ENCODE measurements around the gene ARSK. TPM values are rescaled to one million over a fixed set of nuclear protein-coding genes. Genes with fewer than 3 reads are reported as not detected.

ARSK gene
- total and polyA plus RNA-seq, 10 of the 15 experiments (the other 5 are each of a cell fraction or from before 2014, with no cell fraction given): 1.6 to 9.5 (median 5.8) TPM

DNA sequence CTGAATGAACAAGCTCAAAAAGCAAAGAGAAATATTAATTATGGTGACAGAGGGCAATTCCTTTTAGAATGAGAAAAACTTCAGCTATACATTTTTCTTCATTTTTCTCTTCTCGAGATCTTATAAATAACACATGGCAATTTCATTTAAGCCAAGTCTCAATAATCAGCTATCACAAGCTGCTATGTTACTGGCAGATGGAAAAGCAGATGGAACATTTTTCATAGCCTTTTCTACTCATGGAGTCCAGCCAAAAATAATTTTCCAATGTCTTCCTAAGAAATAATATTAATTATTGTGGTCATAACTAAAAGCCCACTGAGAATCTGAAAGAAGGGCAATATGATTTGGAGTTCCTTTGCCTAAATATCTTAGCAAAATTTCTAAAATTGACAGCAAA, 35.8 kb upstream of the ARSK start:
- DNase-seq (ENCODE audit: low read depth, low spot score) (no peak), ATAC-seq (no peak), FAIRE-seq (no peak)
- TF ChIP-seq RAD51 (IDR thresholded peaks at IDR 0.05) (no peak), TCF3 (IDR thresholded peaks at IDR 0.05; ENCODE audit: borderline replicate concordance, insufficient read depth, low read depth, low read length) (no peak), STAT1 (conservative IDR thresholded peaks at IDR 0.05) (no peak), MXI1 (IDR thresholded peaks at IDR 0.05; ENCODE audit: low read depth, low read length) (no peak), KLF5 (IDR thresholded peaks at IDR 0.05; ENCODE audit: partially characterized antibody) (no peak), EZH2 (IDR thresholded peaks at IDR 0.05; ENCODE audit: borderline replicate concordance, control insufficient read depth, low read depth, low read length) (no peak), SP1 (IDR thresholded peaks at IDR 0.05; ENCODE audit: low read depth, low read length) (no peak), NBN (IDR thresholded peaks at IDR 0.05) (no peak), MYC (IDR thresholded peaks at IDR 0.05; ENCODE audit: insufficient read depth, insufficient read length, insufficient replicate concordance, low read length, severe bottlenecking) (no peak), NR2F1 (conservative IDR thresholded peaks at IDR 0.05) (no peak), WRNIP1 (IDR thresholded peaks at IDR 0.05; ENCODE audit: borderline replicate concordance, low read depth, low read length) (no peak), PML (IDR thresholded peaks at IDR 0.05; ENCODE audit: low read length) (no peak)
- TF ChIP-seq, protein P1, sequence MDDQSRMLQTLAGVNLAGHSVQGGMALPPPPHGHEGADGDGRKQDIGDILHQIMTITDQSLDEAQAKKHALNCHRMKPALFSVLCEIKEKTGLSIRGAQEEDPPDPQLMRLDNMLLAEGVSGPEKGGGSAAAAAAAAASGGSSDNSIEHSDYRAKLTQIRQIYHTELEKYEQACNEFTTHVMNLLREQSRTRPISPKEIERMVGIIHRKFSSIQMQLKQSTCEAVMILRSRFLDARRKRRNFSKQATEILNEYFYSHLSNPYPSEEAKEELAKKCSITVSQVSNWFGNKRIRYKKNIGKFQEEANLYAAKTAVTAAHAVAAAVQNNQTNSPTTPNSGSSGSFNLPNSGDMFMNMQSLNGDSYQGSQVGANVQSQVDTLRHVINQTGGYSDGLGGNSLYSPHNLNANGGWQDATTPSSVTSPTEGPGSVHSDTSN (IDR thresholded peaks at IDR 0.05; ENCODE audit: insufficient replicate concordance, low read depth, low read length): no peak
- TF ChIP-seq, protein P2, sequence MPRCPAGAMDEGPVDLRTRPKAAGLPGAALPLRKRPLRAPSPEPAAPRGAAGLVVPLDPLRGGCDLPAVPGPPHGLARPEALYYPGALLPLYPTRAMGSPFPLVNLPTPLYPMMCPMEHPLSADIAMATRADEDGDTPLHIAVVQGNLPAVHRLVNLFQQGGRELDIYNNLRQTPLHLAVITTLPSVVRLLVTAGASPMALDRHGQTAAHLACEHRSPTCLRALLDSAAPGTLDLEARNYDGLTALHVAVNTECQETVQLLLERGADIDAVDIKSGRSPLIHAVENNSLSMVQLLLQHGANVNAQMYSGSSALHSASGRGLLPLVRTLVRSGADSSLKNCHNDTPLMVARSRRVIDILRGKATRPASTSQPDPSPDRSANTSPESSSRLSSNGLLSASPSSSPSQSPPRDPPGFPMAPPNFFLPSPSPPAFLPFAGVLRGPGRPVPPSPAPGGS (IDR thresholded peaks at IDR 0.05; ENCODE audit: borderline replicate concordance, insufficient read depth, low read depth, low read length, poor library complexity, severe bottlenecking): no peak
- Histone ChIP-seq H3K4me3 (no peak overlapping the region), H3K4me1 (ENCODE audit: control insufficient read depth, insufficient read depth, low read length) (no peaks in the 10 kb centered on the region), H3K27ac (ENCODE audit: control insufficient read depth, insufficient read depth) (no peak overlapping the region), H3K9ac (ENCODE audit: control insufficient read depth, insufficient read depth, low read length) (no peak overlapping the region), H3K79me2 (ENCODE audit: control insufficient read depth, insufficient read depth, low read length) (no peaks in the 10 kb centered on the region), H4K20me1 (ENCODE audit: control insufficient read depth, insufficient read depth) (no peaks in the 10 kb centered on the region), H3K9me3 (replicated peaks; ENCODE audit: control insufficient read depth, insufficient read depth, low read length) (no peaks in the 10 kb centered on the region), H3K36me3 (ENCODE audit: control insufficient read depth in 2 of 2, insufficient read depth in 2 of 2, low read length in 1 of 2) (peaks cover 1 to 17% of the 10 kb centered on the region in 2 experiments), H3K27me3 (replicated peaks in 1 of 2; ENCODE audit: control insufficient read depth in 2 of 2, insufficient read depth in 2 of 2, low read length in 1 of 2) (no peaks in the 10 kb centered on the region), H3K4me2 (ENCODE audit: control insufficient read depth, insufficient read depth) (no peak overlapping the region), H2AFZ (ENCODE audit: control insufficient read depth, low read depth, low read length) (no peak overlapping the region)
- SMC1A ChIA-PET (ENCODE audit: uncharacterized antibody, unreplicated experiment): interaction anchor here (0.8 to 1.6 kb wide), 3 partner anchors 13 to 25 kb away, joined by 3 to 4 read pairs (median 3); no protein-coding TSS in a partner anchor
- BruUV-seq (replicated peaks): no TSS peak
- in situ Hi-C loops (cut with MboI): no loop called here
- POLR2A ChIA-PET: interaction anchor here (0.6 kb wide), 1 partner anchor 327 kb away, joined by 4 read pairs; no protein-coding TSS in a partner anchor
- intact Hi-C loops (cut with micrococcal nuclease; ENCODE audit: unreplicated experiment): no loop called here
- RAD21 ChIA-PET (ENCODE audit: unreplicated experiment): no interaction called here
- CTCF ChIA-PET: interaction anchor here (0.6 kb wide), 1 partner anchor 78 kb away, joined by 3 read pairs; no protein-coding TSS in a partner anchor
- WGBS (ENCODE audit: insufficient coverage, insufficient replicate concordance, low lambda C conversion rate, missing lambda C conversion rate): 100% methylated on average over 1 of the region's 1 CpG

All from GM12878 (cell line).